Epithelial cell of esophagus (primary cell): ENCODE data around the gene FBP2.

Experiments
- DNase-seq: peaks from one replicate; pipeline ENCODE4 v3.0.0; 2010; ENCODE audit warnings: low read depth
- H3K4me3 ChIP-seq: 2 replicates; pipeline ENCODE4 v1.5.1; 2011; ENCODE audit warnings: mild to moderate bottlenecking, low read length, control low read depth
- CTCF ChIP-seq: IDR thresholded peaks from 2 replicates; pipeline ENCODE4 v1.5.1; 2011; ENCODE audit warnings: low read depth, mild to moderate bottlenecking, low read length, control low read depth, inconsistent platforms; ENCODE audit not compliant: insufficient read depth; ENCODE audit errors: missing control alignments

Gene FBP2

GRCh38 chr9:94526271-94526670 lies 67.4 kb downstream of the FBP2 start:
- DNase-seq = no peak
- TF ChIP-seq CTCF = no peak
- no peak overlapping the region for H3K4me3 ChIP-seq

GRCh38 chr9:94525396-94526035 lies 68.1 kb downstream of the FBP2 start:
- H3K4me3 ChIP-seq = no peak overlapping the region
- no peak for TF ChIP-seq CTCF
- DNase-seq = no peak

GRCh38 chr9:94517254-94517653 lies 76.4 kb downstream of the FBP2 start:
- no peak for DNase-seq
- no peak for TF ChIP-seq CTCF
- no peak overlapping the region for H3K4me3 ChIP-seq

GRCh38 chr9:94514722-94515121 lies 78.9 kb downstream of the FBP2 start:
- DNase-seq = no peak
- no peak overlapping the region for H3K4me3 ChIP-seq
- no peak for TF ChIP-seq CTCF

GRCh38 chr9:94511955-94512265 lies 81.7 kb downstream of the FBP2 start:
- TF ChIP-seq CTCF = no peak
- DNase-seq = no peak
- H3K4me3 ChIP-seq = no peak overlapping the region

- DNase-seq = no peak
- H3K4me3 ChIP-seq = no peak overlapping the region
- TF ChIP-seq CTCF = no peak
Measured at GRCh38 chr9:94511134-94511954, 82.3 kb downstream of the FBP2 start.
